Cardiac ventricle fibroblast (primary cell): ENCODE measurements around the gene METTL3. TPM values are rescaled to one million over a fixed set of nuclear protein-coding genes. Genes with fewer than 3 reads are reported as not detected.

Experiments used
- total RNA-seq: library from RNA; depleted of rRNA; stranded (reverse); fragments of >200 nt; gene quantifications from 2 replicates; pipeline ENCODE4 v1.2.3, GENCODE V29; 2015

The METTL3 gene
- total RNA-seq = 19.6 and 22.0 TPM in 2 replicates

GRCh38 chr14:21510735-21511657 lies at the start of gene METTL3:
Gene METTL3, minus strand, starts transcription at chr14:21511340. Its CDS starts 117 bp downstream, at chr14:21511223.

GRCh38 chr14:21525962-21526671 lies 15.0 kb upstream of the METTL3 start, which contains the start of gene SALL2:
Gene SALL2, minus strand, starts transcription at chr14:21526346. Its CDS starts 219 bp downstream, at chr14:21526127.

GRCh38 chr14:21476925-21477681 lies 34.0 kb downstream of the METTL3 start, which contains the start of the genes RAB2B and TOX4:
Gene RAB2B, minus strand, starts transcription at chr14:21476959. Its CDS starts 87 bp downstream, at chr14:21476872.
Gene TOX4, plus strand, starts transcription at chr14:21477195. Its CDS starts 84 bp downstream, at chr14:21477279.

GRCh38 chr14:21455912-21456667 lies 55.0 kb downstream of the METTL3 start, which contains the start of gene CHD8:
Gene CHD8, minus strand, starts transcription at chr14:21456123. Its CDS starts 24,480 bp downstream, at chr14:21431643.

Other genes with a start within 250 kb of the METTL3 start
- 466 and 553 TPM in 2 replicates for gene HNRNPC, start 241.9 kb downstream of the METTL3 start, total RNA-seq
- gene RPGRIP1, start 231.3 kb downstream of the METTL3 start, total RNA-seq = not detected in 2 replicates
- 34.3 and 45.4 TPM in 2 replicates for gene SUPT16H, start 127.3 kb downstream of the METTL3 start, total RNA-seq
- 32.4 and 35.6 TPM in 2 replicates for gene CHD8, start 55.2 kb downstream of the METTL3 start, total RNA-seq
- 11.2 and 11.5 TPM in 2 replicates for gene RAB2B, start 34.4 kb downstream of the METTL3 start, total RNA-seq
- gene TOX4, start 34.1 kb downstream of the METTL3 start, total RNA-seq = 34.3 and 40.9 TPM in 2 replicates
- gene SALL2, start 15.0 kb upstream of the METTL3 start, total RNA-seq = 8.8 and 9.0 TPM in 2 replicates
- gene OR10G3, start 68.7 kb upstream of the METTL3 start, total RNA-seq = not detected in 2 replicates
- not detected in 2 replicates for gene OR10G2, start 123.6 kb upstream of the METTL3 start, total RNA-seq
- not detected in 2 replicates for gene OR4E2, start 142.5 kb upstream of the METTL3 start, total RNA-seq
- gene OR4E1, start 162.5 kb upstream of the METTL3 start, total RNA-seq = not detected in 2 replicates